SU-DHL-6 (cell line): Measurements from ENCODE around the gene GPNMB.

Experiments
- H2AFZ ChIP-seq: fragments of 200-600 bp; sonication (generic); 2 replicates; pipeline ENCODE4 v1.6.1; 2014; ENCODE audit warnings: low read depth, mild to moderate bottlenecking, moderate library complexity, mixed read lengths, antibody characterized with exemption, low read length; ENCODE audit not compliant: severe bottlenecking
- H3F3A ChIP-seq: fragments of 200-600 bp; shearing (Covaris generic); 2 replicates; pipeline ENCODE4 v1.6.0; 2016; ENCODE audit warnings: antibody characterized with exemption, mild to moderate bottlenecking; ENCODE audit not compliant: insufficient read depth
- H3K27ac ChIP-seq: fragments of 200-600 bp; sonication (generic); 2 replicates; pipeline ENCODE4 v1.5.1; 2016; ENCODE audit warnings: low read depth, mild to moderate bottlenecking, low read length, moderate library complexity, mixed read lengths
- H3K27me3 ChIP-seq: fragments of 200-600 bp; sonication (generic), shearing (Covaris generic); 2 replicates; pipeline ENCODE4 v1.6.0; 2014; ENCODE audit warnings: mild to moderate bottlenecking, low read length
- H3K36me3 ChIP-seq: fragments of 200-600 bp; sonication (generic); 2 replicates; pipeline ENCODE4 v1.6.1; 2014; ENCODE audit warnings: mild to moderate bottlenecking, low read length, mixed read lengths
- H3K4me2 ChIP-seq: fragments of 300-600, 200-600 bp; shearing (Covaris generic), sonication (generic); 2 replicates; pipeline ENCODE4 v1.6.0; 2014; ENCODE audit warnings: low read length, low read depth, mild to moderate bottlenecking; ENCODE audit not compliant: poor library complexity, severe bottlenecking
- H3K4me3 ChIP-seq: fragments of 200-600 bp; sonication (generic); 2 replicates; pipeline ENCODE4 v1.5.1; 2014; ENCODE audit warnings: antibody characterized with exemption, low read length, mild to moderate bottlenecking, mixed read lengths; ENCODE audit not compliant: insufficient read depth, poor library complexity, severe bottlenecking
- H3K79me2 ChIP-seq: fragments of 200-600 bp; sonication (generic); 2 replicates; pipeline ENCODE4 v1.6.1; 2014; ENCODE audit warnings: mild to moderate bottlenecking, low read length, moderate library complexity; ENCODE audit not compliant: insufficient read depth
- H3K9ac ChIP-seq: fragments of 200-600 bp; sonication (generic); 2 replicates; pipeline ENCODE4 v1.7.0; 2014; ENCODE audit warnings: mild to moderate bottlenecking, low read length
- H3K9me2 ChIP-seq: fragments of 200-600 bp; sonication (generic); replicated peaks from 2 replicates; pipeline ENCODE4 v1.6.1; 2014; ENCODE audit warnings: low read length; ENCODE audit not compliant: insufficient read depth
- H3K9me3 ChIP-seq: fragments of 200-600 bp; sonication (generic); 2 replicates; pipeline ENCODE4 v1.6.1; 2014; ENCODE audit warnings: low read length, mixed read lengths; ENCODE audit not compliant: insufficient read depth
- H4K20me1 ChIP-seq: fragments of 200-600 bp; sonication (generic); 2 replicates; pipeline ENCODE4 v1.6.1; 2014; ENCODE audit warnings: low read depth, mild to moderate bottlenecking, antibody characterized with exemption, low read length, moderate library complexity, mixed read lengths
- CTCF ChIP-seq: fragments of 200-600 bp; sonication (generic); IDR thresholded peaks from one replicate; pipeline ENCODE4 v1.5.1; 2017; ENCODE audit warnings: antibody characterized with exemption, mild to moderate bottlenecking, low read length, moderate library complexity; ENCODE audit not compliant: insufficient read depth, poor library complexity, severe bottlenecking
- EZH2phosphoT487 ChIP-seq: fragments of 200-600 bp; sonication (generic), shearing (Covaris generic); conservative IDR thresholded peaks from 2 replicates; pipeline ENCODE4 v1.6.1; 2018; ENCODE audit warnings: mild to moderate bottlenecking, antibody characterized with exemption, low read length, moderate library complexity, mixed read lengths

GPNMB gene

GRCh38 chr7:23293500-23294073, 47.0 kb downstream of the GPNMB start:
- H3K9me3 ChIP-seq: no peaks in the 10 kb centered on the region
- no peaks in the 10 kb centered on the region for H3K36me3 ChIP-seq
- no peaks in the 10 kb centered on the region for H4K20me1 ChIP-seq
- H3F3A ChIP-seq: 0 out of 2 replicates have a peak, but pooled peaks cover 4% of the 10 kb centered on the region
- no peak overlapping the region for H3K4me2 ChIP-seq
- no peak for TF ChIP-seq EZH2phosphoT487
- no peak for TF ChIP-seq CTCF
- no peaks in the 10 kb centered on the region for H3K27me3 ChIP-seq
- no peaks in the 10 kb centered on the region for H3K9me2 ChIP-seq
- H3K9ac ChIP-seq: no peak overlapping the region
- no peak overlapping the region for H3K27ac ChIP-seq
- no peaks in the 10 kb centered on the region for H3K79me2 ChIP-seq
- no peak overlapping the region for H2AFZ ChIP-seq
- no peak overlapping the region for H3K4me3 ChIP-seq

- Histone ChIP-seq H3K9ac (no peak overlapping the region), H3K4me2 (no peak overlapping the region), H3K27me3 (no peaks in the 10 kb centered on the region), H3K9me3 (no peaks in the 10 kb centered on the region), H2AFZ (no peak overlapping the region), H4K20me1 (no peaks in the 10 kb centered on the region), H3K4me3 (no peak overlapping the region), H3K79me2 (peaks cover 6% of the 10 kb centered on the region), H3F3A (0 out of 2 replicates have a peak, but pooled peaks cover 4% of the 10 kb centered on the region), H3K36me3 (no peaks in the 10 kb centered on the region), H3K9me2 (no peaks in the 10 kb centered on the region), H3K27ac (no peak overlapping the region)
- TF ChIP-seq CTCF (no peak), EZH2phosphoT487 (no peak)
These were observed 48.2 kb downstream of the GPNMB start for GRCh38 chr7:23294549-23295400.

GRCh38 chr7:23295401-23295697, 48.8 kb downstream of the GPNMB start:
- TF ChIP-seq EZH2phosphoT487: no peak
- no peak for TF ChIP-seq CTCF
- Histone ChIP-seq H3K4me3 (no peak overlapping the region), H3K9me2 (no peaks in the 10 kb centered on the region), H3K79me2 (peaks cover 12% of the 10 kb centered on the region), H4K20me1 (no peaks in the 10 kb centered on the region), H3K9me3 (no peaks in the 10 kb centered on the region), H3F3A (0 out of 2 replicates have a peak, but pooled peaks cover 4% of the 10 kb centered on the region), H3K9ac (no peak overlapping the region), H3K27ac (no peak overlapping the region), H2AFZ (no peak overlapping the region), H3K27me3 (no peaks in the 10 kb centered on the region), H3K36me3 (no peaks in the 10 kb centered on the region), H3K4me2 (no peak overlapping the region)
